Adrenal gland (tissue), 12 donors: Measurements from ENCODE around the gene GKN2. TPM values are rescaled to one million over a fixed set of nuclear protein-coding genes. Genes with fewer than 3 reads are reported as not detected.

Experiments used
- DNase-seq, 7 donors: peaks; one replicate each; pipeline ENCODE4 v3.0.0-alpha.2; 2019 to 2020
- H3K27ac ChIP-seq, 5 donors: fragments of 200-600 bp; sonication (generic) in 4 of 5; 1 replicate in 3 of 5; 2 replicates in 2 of 5; pipeline versions ENCODE4 v1.5.1 to v1.8.0; 2016 to 2020; ENCODE audit warnings: mild to moderate bottlenecking in 1 of 5
- H3K27me3 ChIP-seq: fragments of 200-600 bp; 2 replicates; pipeline ENCODE4 v1.8.0; 2021
- H3K36me3 ChIP-seq, 2 donors: fragments of 200-600 bp; replicated peaks in 1 of 2; 1 replicate in 1 of 2; 2 replicates in 1 of 2; pipeline versions ENCODE4 v1.5.1 to v1.8.0; 2018 to 2022
- H3K4me1 ChIP-seq, 2 donors: fragments of 200-600 bp; replicated peaks in 1 of 2; 1 replicate in 1 of 2; 2 replicates in 1 of 2; pipeline versions ENCODE4 v1.5.1 to v1.8.0; 2018 to 2021
- H3K4me3 ChIP-seq, 4 donors: fragments of 200-600 bp; sonication (generic) in 3 of 4; one replicate each; pipeline ENCODE4 v1.5.1; 2016 to 2018
- H3K9me3 ChIP-seq, 3 donors: fragments of 200-600 bp; sonication (generic) in 1 of 3; replicated peaks in 1 of 3; 1 replicate in 2 of 3; 2 replicates in 1 of 3; pipeline versions ENCODE4 v1.5.1 to v1.8.0; 2016 to 2021
- CTCF ChIP-seq, 6 experiments: fragments of 450-650 bp in 4 of 6; fragments of 200-600 bp in 2 of 6; sonication (generic) in 1 of 6; IDR thresholded peaks; 1 replicate in 5 of 6; 2 replicates in 1 of 6; pipeline versions ENCODE4 v1.5.1 to v1.8.0; 2016 to 2021; ENCODE audit warnings: antibody characterized with exemption in 6 of 6, mild to moderate bottlenecking in 2 of 6, moderate library complexity in 1 of 6
- POLR2A ChIP-seq, 2 donors: fragments of 450-650 bp; IDR thresholded peaks; one replicate each; pipeline ENCODE4 v1.6.1; 2017; ENCODE audit warnings: antibody characterized with exemption in 2 of 2, mild to moderate bottlenecking in 2 of 2, moderate library complexity in 1 of 2
- WGBS, 4 donors: extraction: QIAGEN DNeasy Blood & Tissue Kit in 2 of 4; methylation state at CpG; one replicate each; pipeline versions ENCODE4 v1.1.5 to v1.1.7; 2013 to 2017; 5-methylcytosine and 5-hydroxymethylcytosine counted together
- intact Hi-C, 2 donors: fragments of 100-400 bp; cut with DNase I; formaldehyde crosslinking; loops; one replicate each; pipeline versions ENCODE4 v1.14.1 to v1.15.0; 2022 to 2023
- polyA plus RNA-seq, 3 donors: library from polyadenylated mRNA; stranded (reverse); fragments of 200-250 nt in 2 of 3; fragments of 350-450 nt in 1 of 3; fragmentation: Illumina TruSeq in 1 of 3; extraction: RNeasy Lipid Tissue Mini Kit (QIAGEN cat#74804) in 1 of 3; gene quantifications; one replicate each; pipeline ENCODE4 v1.2.3, GENCODE V29; 2013 to 2014
- total RNA-seq, 9 donors: library from RNA; depleted of rRNA in 4 of 9; stranded (reverse); fragments of >200 nt in 4 of 9; fragments of 120-200 nt in 1 of 9; fragmentation: NEBNext Ultra II Directional in 1 of 9; extraction: Animal tissue kit (Norgen Biotek cat#: 25700) in 1 of 9; gene quantifications; one replicate each; pipeline versions ENCODE4 v1.1.0 to v1.2.4, GENCODE V29; 2013 to 2023
- donor health status: healthy with polysubstance abuse.
- donor health status: Bipolar disorder and iron deficiency.
- donor health status: DM: yes; HTN: yes; CAD: no.
- donor health status: DM: no; HTN: no; CAD: no.
- donor health status: DM: no; HTN: no; CAD: no.
- donor health status: DM: yes; HTN: yes; CAD: no.

Gene GKN2
- total and polyA plus RNA-seq, 12 donors = 0.27 to 0.31 TPM; not detected in 10

GRCh38 chr2:68989035-68989434, 36.3 kb upstream of the GKN2 start:
- TF ChIP-seq POLR2A (IDR thresholded peaks at IDR 0.05) = no peak
- TF ChIP-seq CTCF (IDR thresholded peaks at IDR 0.05) = no peak
- intact Hi-C loops = no loop called here
- Histone ChIP-seq H3K27ac (no peak overlapping the region), H3K27me3 (no peaks in the 10 kb centered on the region), H3K4me1 (peaks cover 7 to 16% of the 10 kb centered on the region in 2 donors), H3K4me3 (no peak overlapping the region), H3K36me3 (no peaks in the 10 kb centered on the region), H3K9me3 (no peaks in the 10 kb centered on the region)
- no peak for DNase-seq
- 30 to 61% (median 52%) methylated on average over 5 of the region's 5 CpGs for WGBS, 4 donors

- DNase-seq = peak; percentile 66 to 93 (median 87)
- peaks cover 7 to 16% of the 10 kb centered on the region in 2 donors for H3K4me1 ChIP-seq
- 34 to 54% (median 38%) methylated on average over 5 of the region's 5 CpGs for WGBS, 4 donors
- H3K27me3 ChIP-seq = no peaks in the 10 kb centered on the region
- TF ChIP-seq CTCF (IDR thresholded peaks at IDR 0.05) (no peak), POLR2A (IDR thresholded peaks at IDR 0.05) (no peak)
- intact Hi-C loops = no loop called here
- peak overlapping the region; percentile 6 to 75 (median 34) for H3K27ac ChIP-seq
- H3K4me3 ChIP-seq = no peak overlapping the region
- H3K9me3 ChIP-seq = no peaks in the 10 kb centered on the region
- no peaks in the 10 kb centered on the region for H3K36me3 ChIP-seq
Measured at GRCh38 chr2:68987021-68987503, 34.4 kb upstream of the GKN2 start.

- no peaks in the 10 kb centered on the region for H3K36me3 ChIP-seq
- TF ChIP-seq POLR2A (IDR thresholded peaks at IDR 0.05) (no peak), CTCF (IDR thresholded peaks at IDR 0.05) (no peak)
- H3K9me3 ChIP-seq = no peaks in the 10 kb centered on the region
- no peak overlapping the region for H3K4me3 ChIP-seq
- H3K27ac ChIP-seq = no peak overlapping the region
- H3K4me1 ChIP-seq = peaks cover 6 to 7% of the 10 kb centered on the region in 2 donors
- DNase-seq = no peak
- intact Hi-C loops = no loop called here
- 14 to 40% (median 30%) methylated on average over 1 of the region's 1 CpG for WGBS, 4 donors
- no peaks in the 10 kb centered on the region for H3K27me3 ChIP-seq
Measured at GRCh38 chr2:68980956-68981355, 28.3 kb upstream of the GKN2 start.

- no peaks in the 10 kb centered on the region for H3K9me3 ChIP-seq
- intact Hi-C loops = no loop called here
- no peaks in the 10 kb centered on the region for H3K27me3 ChIP-seq
- 46 to 62% (median 52%) methylated on average over 3 of the region's 3 CpGs for WGBS, 4 donors
- no peak overlapping the region for H3K27ac ChIP-seq
- DNase-seq = no peak
- peaks cover 6 to 7% of the 10 kb centered on the region in 2 donors for H3K4me1 ChIP-seq
- no peak overlapping the region for H3K4me3 ChIP-seq
- TF ChIP-seq CTCF (IDR thresholded peaks at IDR 0.05) (no peak), POLR2A (IDR thresholded peaks at IDR 0.05) (no peak)
- H3K36me3 ChIP-seq = no peaks in the 10 kb centered on the region
Measured at GRCh38 chr2:68978098-68978497, 25.4 kb upstream of the GKN2 start.
